K562 (cell line): Measurements from ENCODE around the gene PHTF2. TPM values are rescaled to one million over a fixed set of nuclear protein-coding genes. Genes with fewer than 3 reads are reported as not detected.
A peak's percentile ranks its signal among the peaks of the same experiment; 100 is the strongest.

Source experiments
- CEBPG ChIP-seq, 3 experiments: fragments of 200-800 bp in 1 of 3; sonication (Bioruptor generic) in 1 of 3; sonication (generic) in 1 of 3; formaldehyde crosslinking in 1 of 3; IDR thresholded peaks in 2 of 3; conservative IDR thresholded peaks in 1 of 3; 2 replicates each; pipeline versions ENCODE4 v1.6.1 to v1.8.0; 2016 to 2022; ENCODE audit warnings: missing compliant biosample characterization in 2 of 3, missing genetic modification characterization in 2 of 3, mild to moderate bottlenecking in 1 of 3, missing genetic modification reagents in 1 of 3
- HDAC1 ChIP-seq, 2 experiments: fragments of 450-650 bp; IDR thresholded peaks; 2 replicates each; pipeline ENCODE4 v1.6.1; 2016 to 2017; ENCODE audit warnings: inconsistent platforms in 1 of 2, mild to moderate bottlenecking in 1 of 2, moderate library complexity in 1 of 2
- NFATC3 ChIP-seq: fragments of 450-650 bp; IDR thresholded peaks from 2 replicates; pipeline ENCODE4 v1.6.1; 2017; ENCODE audit warnings: mild to moderate bottlenecking
- POLR2H ChIP-seq: IDR thresholded peaks from 2 replicates; pipeline ENCODE4 v1.6.1; 2016; ENCODE audit warnings: missing genetic modification characterization, low read depth, mild to moderate bottlenecking, control low read depth, missing compliant biosample characterization, moderate library complexity
- RNF2 ChIP-seq: sonication (generic); IDR thresholded peaks from 2 replicates; pipeline ENCODE4 v1.6.1; 2016
- SAFB2 ChIP-seq: fragments of 200-400 bp; formaldehyde crosslinking; IDR thresholded peaks from 2 replicates; pipeline ENCODE4 v1.6.1; 2018; ENCODE audit warnings: borderline replicate concordance, low read length, low read depth, moderate library complexity; ENCODE audit not compliant: severe bottlenecking
- SETDB1 ChIP-seq: IDR thresholded peaks from one replicate; pipeline ENCODE4 v1.6.1; 2012; ENCODE audit warnings: low read length, control low read depth, inconsistent platforms
- SIN3B ChIP-seq: fragments of 450-650 bp; IDR thresholded peaks from 2 replicates; pipeline ENCODE4 v1.6.1; 2017; ENCODE audit warnings: low read depth, mild to moderate bottlenecking, moderate library complexity
- SMC3 ChIP-seq: conservative IDR thresholded peaks from 2 replicates; pipeline ENCODE4 v1.6.1; 2011; ENCODE audit warnings: low read depth, low read length, improper control_type of control experiment; ENCODE audit not compliant: insufficient read depth
- STAG1 ChIP-seq: sonication (generic); formaldehyde crosslinking; IDR thresholded peaks from 2 replicates; pipeline ENCODE4 v1.5.0; 2020; ENCODE audit warnings: missing genetic modification reagents, borderline replicate concordance
- STAT5A ChIP-seq: IDR thresholded peaks from 2 replicates; pipeline ENCODE4 v1.6.1; 2012; ENCODE audit warnings: low read length, inconsistent platforms, borderline replicate concordance
- TCF3 ChIP-seq: sonication (generic); formaldehyde crosslinking; IDR thresholded peaks from 2 replicates; pipeline ENCODE4 v1.4.0; 2020; ENCODE audit warnings: mild to moderate bottlenecking, missing genetic modification reagents
- U2AF1 ChIP-seq: fragments of 200-400 bp; formaldehyde crosslinking; optimal IDR thresholded peaks from 2 replicates; pipeline ENCODE3; 2017; ENCODE audit warnings: mild to moderate bottlenecking, low read depth, low read length, moderate library complexity
- YY1 ChIP-seq, 3 experiments: IDR thresholded peaks; 2 replicates each; pipeline ENCODE4 v1.6.1; 2011; ENCODE audit warnings: low read length in 2 of 3, mild to moderate bottlenecking in 2 of 3, moderate library complexity in 2 of 3, borderline replicate concordance in 1 of 3, control low read depth in 1 of 3, low read depth in 1 of 3; ENCODE audit not compliant: insufficient read depth in 3 of 3, insufficient replicate concordance in 2 of 3, control insufficient read depth in 1 of 3, insufficient read length in 1 of 3; ENCODE audit errors: extremely low read depth in 1 of 3
- polyA plus RNA-seq, 8 experiments: library from polyadenylated mRNA; depleted of rRNA in 4 of 8; stranded (reverse) in 5 of 8; unstranded in 3 of 8; fragments of >200 nt; fragmentation: Nextera tagmentation in 2 of 8; fragmentation: Illumina TruSeq in 1 of 8; extraction: Ambion mirVana in 2 of 8; extraction: Trizol in 1 of 8; gene quantifications; 2 replicates each; pipeline versions ENCODE4 v1.2.1 to v1.2.3, GENCODE V29; 2011 to 2014; ENCODE audit warnings: inconsistent platforms in 1 of 8, missing spikeins in 1 of 8
- total RNA-seq, 7 experiments: library from RNA; depleted of rRNA in 6 of 7; stranded (reverse); fragments of >200 nt in 6 of 7; fragmentation: Illumina TruSeq in 2 of 7; extraction: Trizol in 2 of 7; gene quantifications; 2 replicates each; pipeline versions ENCODE4 v1.2.1 to v1.2.3, GENCODE V29; 2011 to 2021; ENCODE audit warnings: low replicate concordance in 1 of 7
- TF ChIP-seq, protein P1 (sequence below): fragments of 250-450 bp; sonication (Bioruptor Pico); IDR thresholded peaks from 2 replicates; pipeline ENCODE4 v1.8.0; 2022; ENCODE audit warnings: inconsistent platforms
- TF ChIP-seq, protein P2 (sequence below), 2 experiments: fragments of 200-800 bp in 1 of 2; sonication (Bioruptor generic) in 1 of 2; sonication (generic) in 1 of 2; formaldehyde crosslinking in 1 of 2; IDR thresholded peaks in 1 of 2; conservative IDR thresholded peaks in 1 of 2; 2 replicates each; pipeline versions ENCODE4 v1.5.0 to v1.6.1; 2016 to 2020; ENCODE audit warnings: missing compliant biosample characterization in 1 of 2, missing genetic modification characterization in 1 of 2, missing genetic modification reagents in 1 of 2
- TF ChIP-seq, protein P3 (sequence below): fragments of 250-450 bp; sonication (Bioruptor Pico); IDR thresholded peaks from 2 replicates; pipeline ENCODE4 v1.4.0; 2020; ENCODE audit warnings: mild to moderate bottlenecking, moderate library complexity
- TF ChIP-seq, protein P4 (sequence below): fragments of 250-450 bp; sonication (Bioruptor Pico); IDR thresholded peaks from 2 replicates; pipeline ENCODE4 v1.5.0; 2020; ENCODE audit warnings: mild to moderate bottlenecking

PHTF2 gene
- total and polyA plus RNA-seq, 9 of the 15 experiments (the other 6 are each of a cell fraction or from before 2014, with no cell fraction given), result 17.9 to 43.6 (median 25.4) TPM

DNA sequence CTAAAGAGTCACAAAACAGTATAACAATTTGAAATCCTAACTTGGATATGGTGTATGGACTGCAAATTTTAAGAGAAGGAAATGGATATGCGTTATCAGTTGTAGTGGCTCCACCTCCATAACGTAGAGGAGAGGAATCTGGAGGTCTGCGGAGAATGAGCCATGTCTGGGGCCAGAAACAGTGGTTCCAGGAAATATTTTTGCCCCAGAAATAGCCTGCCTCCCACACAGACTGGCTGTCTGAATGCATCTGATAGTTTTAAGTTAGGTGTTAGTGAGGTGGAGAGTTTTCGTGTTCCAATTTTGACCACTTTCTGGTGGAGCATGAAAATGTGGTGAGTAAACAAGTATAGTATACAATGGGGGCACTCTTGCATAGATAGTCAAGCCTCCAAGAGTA lies 1.6 kb downstream of the PHTF2 start (continued):
- TF ChIP-seq, protein P1, sequence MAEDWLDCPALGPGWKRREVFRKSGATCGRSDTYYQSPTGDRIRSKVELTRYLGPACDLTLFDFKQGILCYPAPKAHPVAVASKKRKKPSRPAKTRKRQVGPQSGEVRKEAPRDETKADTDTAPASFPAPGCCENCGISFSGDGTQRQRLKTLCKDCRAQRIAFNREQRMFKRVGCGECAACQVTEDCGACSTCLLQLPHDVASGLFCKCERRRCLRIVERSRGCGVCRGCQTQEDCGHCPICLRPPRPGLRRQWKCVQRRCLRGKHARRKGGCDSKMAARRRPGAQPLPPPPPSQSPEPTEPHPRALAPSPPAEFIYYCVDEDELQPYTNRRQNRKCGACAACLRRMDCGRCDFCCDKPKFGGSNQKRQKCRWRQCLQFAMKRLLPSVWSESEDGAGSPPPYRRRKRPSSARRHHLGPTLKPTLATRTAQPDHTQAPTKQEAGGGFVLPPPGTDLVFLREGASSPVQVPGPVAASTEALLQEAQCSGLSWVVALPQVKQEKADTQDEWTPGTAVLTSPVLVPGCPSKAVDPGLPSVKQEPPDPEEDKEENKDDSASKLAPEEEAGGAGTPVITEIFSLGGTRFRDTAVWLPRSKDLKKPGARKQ, result no peak
- TF ChIP-seq SETDB1, result no peak
- TF ChIP-seq SMC3, result no peak
- TF ChIP-seq SAFB2, result no peak
- TF ChIP-seq RNF2, result peak; percentile 37; the same call in 1 of the 2 replicates
- peak in 2 of 3 experiments; percentile 13 to 67 for TF ChIP-seq YY1 (IDR thresholded peaks at IDR 0.05; ENCODE audit: borderline replicate concordance in 1 of 3, control insufficient read depth in 1 of 3, extremely low read depth in 1 of 3, insufficient read depth in 3 of 3, insufficient read length in 1 of 3, insufficient replicate concordance in 2 of 3, low read depth in 1 of 3, low read length in 2 of 3)
- TF ChIP-seq NFATC3, result no peak
- TF ChIP-seq TCF3 (CRISPR knock-in tag), result peak; percentile 77
- peak; percentile 79 for TF ChIP-seq STAT5A
- TF ChIP-seq, protein P2, sequence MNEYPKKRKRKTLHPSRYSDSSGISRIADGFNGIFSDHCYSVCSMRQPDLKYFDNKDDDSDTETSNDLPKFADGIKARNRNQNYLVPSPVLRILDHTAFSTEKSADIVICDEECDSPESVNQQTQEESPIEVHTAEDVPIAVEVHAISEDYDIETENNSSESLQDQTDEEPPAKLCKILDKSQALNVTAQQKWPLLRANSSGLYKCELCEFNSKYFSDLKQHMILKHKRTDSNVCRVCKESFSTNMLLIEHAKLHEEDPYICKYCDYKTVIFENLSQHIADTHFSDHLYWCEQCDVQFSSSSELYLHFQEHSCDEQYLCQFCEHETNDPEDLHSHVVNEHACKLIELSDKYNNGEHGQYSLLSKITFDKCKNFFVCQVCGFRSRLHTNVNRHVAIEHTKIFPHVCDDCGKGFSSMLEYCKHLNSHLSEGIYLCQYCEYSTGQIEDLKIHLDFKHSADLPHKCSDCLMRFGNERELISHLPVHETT (CRISPR knock-in tag; conservative IDR thresholded peaks at IDR 0.05 in 1 of 2, IDR thresholded peaks at IDR 0.05 in 1 of 2), result 0 out of 4 replicates have a peak, but pooled peaks of 1 of the 2 experiments have one; percentile 23
- TF ChIP-seq STAG1 (CRISPR knock-in tag), result no peak
- TF ChIP-seq CEBPG (CRISPR knock-in tag; IDR thresholded peaks at IDR 0.05), result no peak
- no peak for TF ChIP-seq CEBPG (tag; conservative IDR thresholded peaks at IDR 0.05 in 1 of 2, IDR thresholded peaks at IDR 0.05 in 1 of 2)
- TF ChIP-seq POLR2H, result peak; percentile 43; the same call in 1 of the 2 replicates
- peak in 1 of 2 experiments; percentile 70; a peak in 1 of 4 replicates for TF ChIP-seq HDAC1 (IDR thresholded peaks at IDR 0.05)
- no peak for TF ChIP-seq SIN3B
- TF ChIP-seq U2AF1, result no peak
- TF ChIP-seq, protein P3, sequence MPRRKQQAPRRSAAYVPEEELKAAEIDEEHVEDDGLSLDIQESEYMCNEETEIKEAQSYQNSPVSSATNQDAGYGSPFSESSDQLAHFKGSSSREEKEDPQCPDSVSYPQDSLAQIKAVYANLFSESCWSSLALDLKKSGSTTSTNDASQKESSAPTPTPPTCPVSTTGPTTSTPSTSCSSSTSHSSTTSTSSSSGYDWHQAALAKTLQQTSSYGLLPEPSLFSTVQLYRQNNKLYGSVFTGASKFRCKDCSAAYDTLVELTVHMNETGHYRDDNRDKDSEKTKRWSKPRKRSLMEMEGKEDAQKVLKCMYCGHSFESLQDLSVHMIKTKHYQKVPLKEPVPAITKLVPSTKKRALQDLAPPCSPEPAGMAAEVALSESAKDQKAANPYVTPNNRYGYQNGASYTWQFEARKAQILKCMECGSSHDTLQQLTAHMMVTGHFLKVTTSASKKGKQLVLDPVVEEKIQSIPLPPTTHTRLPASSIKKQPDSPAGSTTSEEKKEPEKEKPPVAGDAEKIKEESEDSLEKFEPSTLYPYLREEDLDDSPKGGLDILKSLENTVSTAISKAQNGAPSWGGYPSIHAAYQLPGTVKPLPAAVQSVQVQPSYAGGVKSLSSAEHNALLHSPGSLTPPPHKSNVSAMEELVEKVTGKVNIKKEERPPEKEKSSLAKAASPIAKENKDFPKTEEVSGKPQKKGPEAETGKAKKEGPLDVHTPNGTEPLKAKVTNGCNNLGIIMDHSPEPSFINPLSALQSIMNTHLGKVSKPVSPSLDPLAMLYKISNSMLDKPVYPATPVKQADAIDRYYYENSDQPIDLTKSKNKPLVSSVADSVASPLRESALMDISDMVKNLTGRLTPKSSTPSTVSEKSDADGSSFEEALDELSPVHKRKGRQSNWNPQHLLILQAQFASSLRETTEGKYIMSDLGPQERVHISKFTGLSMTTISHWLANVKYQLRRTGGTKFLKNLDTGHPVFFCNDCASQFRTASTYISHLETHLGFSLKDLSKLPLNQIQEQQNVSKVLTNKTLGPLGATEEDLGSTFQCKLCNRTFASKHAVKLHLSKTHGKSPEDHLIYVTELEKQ (CRISPR knock-in tag), result no peak
- TF ChIP-seq, protein P4, sequence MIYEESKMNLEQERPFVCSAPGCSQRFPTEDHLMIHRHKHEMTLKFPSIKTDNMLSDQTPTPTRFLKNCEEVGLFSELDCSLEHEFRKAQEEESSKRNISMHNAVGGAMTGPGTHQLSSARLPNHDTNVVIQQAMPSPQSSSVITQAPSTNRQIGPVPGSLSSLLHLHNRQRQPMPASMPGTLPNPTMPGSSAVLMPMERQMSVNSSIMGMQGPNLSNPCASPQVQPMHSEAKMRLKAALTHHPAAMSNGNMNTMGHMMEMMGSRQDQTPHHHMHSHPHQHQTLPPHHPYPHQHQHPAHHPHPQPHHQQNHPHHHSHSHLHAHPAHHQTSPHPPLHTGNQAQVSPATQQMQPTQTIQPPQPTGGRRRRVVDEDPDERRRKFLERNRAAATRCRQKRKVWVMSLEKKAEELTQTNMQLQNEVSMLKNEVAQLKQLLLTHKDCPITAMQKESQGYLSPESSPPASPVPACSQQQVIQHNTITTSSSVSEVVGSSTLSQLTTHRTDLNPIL (CRISPR knock-in tag), result no peak
